Inflammatory macrophage (primary cell): ENCODE data around the gene LTO1.
A peak's percentile ranks its signal among the peaks of the same experiment; 100 is the strongest.
"Not testable (repeated sequence)": the region's sequence is repeated elsewhere in the genome, so short reads cannot be mapped to it uniquely, and the experiment has no call there.

Experiments
- DNase-seq, 2 donors: peaks; one replicate each; pipeline ENCODE4 v3.0.0-alpha.2; 2020 to 2022

Gene LTO1

DNA sequence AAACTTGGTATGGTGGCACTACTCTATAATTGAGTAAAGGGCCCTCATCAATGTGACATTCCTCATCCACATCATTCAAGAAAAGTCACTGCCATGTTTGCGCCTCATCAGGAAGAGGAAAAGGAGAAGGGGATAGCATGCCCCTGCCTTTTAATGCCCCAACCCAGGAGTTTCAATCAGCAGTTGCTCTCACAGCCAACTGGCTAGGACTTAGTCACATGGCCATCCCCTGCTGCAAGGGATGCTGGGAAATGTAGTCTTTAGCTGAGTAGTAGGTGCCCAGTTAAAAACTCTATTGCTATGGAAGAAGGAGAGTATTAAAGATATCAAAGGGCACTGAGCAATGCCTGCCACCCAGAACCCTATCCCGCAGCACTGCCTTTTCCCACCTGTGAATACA is 45.1 kb downstream of the LTO1 start:
- DNase-seq = peak in 1 of 2 donors; percentile 11

DNA sequence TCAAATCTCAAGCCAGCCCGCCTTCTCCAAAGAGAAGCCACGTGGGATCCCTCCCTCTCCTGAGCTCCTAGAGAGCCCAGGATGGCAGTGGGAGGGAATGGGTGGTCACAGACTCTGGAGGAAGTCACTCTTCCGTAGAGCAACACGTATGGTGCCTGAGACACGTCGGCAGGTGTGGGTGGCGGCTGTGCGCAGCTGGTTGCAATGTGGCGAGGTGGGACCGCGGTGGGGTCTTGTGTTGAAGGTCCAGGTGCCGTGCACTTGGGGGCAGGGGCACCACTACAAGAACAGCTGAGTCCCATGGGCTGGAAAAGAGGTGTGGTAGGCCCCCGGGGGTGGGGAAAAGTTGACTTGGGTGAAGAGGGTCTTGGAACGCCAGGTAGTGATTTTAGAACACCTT is 47.6 kb downstream of the LTO1 start:
- no peak for DNase-seq

DNA sequence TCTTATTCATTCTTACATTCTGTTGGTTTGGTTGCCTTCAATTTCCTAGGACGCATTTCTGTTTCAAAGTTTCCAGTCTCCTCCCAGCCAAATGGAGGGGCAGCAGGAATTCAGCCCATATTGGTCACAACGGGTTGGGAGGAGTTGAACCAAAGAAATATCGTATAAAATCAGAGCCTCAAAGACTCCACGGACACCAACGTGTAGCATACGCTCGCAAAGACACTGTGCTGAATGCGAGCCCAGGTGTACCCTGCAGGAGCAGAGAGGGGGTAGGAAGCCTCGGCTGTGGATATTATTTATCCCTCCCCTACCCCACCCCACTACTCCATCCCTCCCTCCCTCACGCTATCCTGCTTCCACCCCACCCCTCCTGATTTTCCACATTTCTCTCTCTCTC is 49.7 kb downstream of the LTO1 start:
- no peak for DNase-seq

DNA sequence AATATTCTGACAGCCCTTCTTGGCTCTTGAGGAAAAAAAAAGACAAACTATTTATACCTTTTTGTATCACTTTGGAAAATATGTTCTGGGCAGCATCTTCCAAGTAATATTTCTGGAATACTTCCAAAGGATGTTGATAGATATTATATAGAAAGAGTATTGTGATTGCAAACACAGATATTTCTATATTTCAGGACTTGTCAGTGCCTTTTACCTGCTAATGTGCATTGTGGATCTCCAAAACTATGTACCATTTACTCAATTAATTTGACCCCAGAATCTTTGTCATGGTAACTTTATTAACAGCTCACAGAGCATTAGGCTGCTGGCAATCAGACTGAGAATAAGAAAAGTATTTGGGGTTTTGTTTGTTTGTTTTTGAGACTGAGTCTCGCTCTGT is 50.9 kb downstream of the LTO1 start:
- DNase-seq = no peak

DNA sequence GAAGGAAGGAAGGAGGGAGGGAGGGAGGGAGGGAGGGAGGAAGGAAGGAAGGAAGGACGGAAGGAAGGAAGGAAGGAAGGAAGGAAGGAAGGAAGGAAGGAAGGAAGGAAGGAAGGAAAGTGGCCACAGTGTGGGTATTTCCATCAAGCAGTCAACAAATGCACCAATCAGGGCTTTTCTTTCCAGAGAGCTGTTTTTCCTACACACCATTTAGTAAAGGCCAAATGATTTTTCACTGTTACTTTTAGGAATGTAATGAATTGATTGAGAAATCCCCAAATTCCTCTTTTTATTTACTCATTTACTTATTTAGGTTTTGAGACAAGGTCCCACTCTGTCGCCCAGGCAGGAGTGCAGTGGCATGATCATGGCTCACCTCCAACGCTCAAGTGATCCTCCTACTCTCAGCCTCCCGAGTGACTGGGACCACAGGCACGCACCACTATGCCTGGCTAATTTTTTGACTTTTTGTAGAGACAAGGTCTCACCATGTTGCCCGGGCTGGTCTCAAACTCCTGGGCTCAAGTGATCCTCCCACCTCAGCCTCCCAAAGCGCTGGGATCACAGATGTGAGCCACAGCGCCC is 53.0 kb downstream of the LTO1 start:
- DNase-seq = not testable (repeated sequence)

DNA sequence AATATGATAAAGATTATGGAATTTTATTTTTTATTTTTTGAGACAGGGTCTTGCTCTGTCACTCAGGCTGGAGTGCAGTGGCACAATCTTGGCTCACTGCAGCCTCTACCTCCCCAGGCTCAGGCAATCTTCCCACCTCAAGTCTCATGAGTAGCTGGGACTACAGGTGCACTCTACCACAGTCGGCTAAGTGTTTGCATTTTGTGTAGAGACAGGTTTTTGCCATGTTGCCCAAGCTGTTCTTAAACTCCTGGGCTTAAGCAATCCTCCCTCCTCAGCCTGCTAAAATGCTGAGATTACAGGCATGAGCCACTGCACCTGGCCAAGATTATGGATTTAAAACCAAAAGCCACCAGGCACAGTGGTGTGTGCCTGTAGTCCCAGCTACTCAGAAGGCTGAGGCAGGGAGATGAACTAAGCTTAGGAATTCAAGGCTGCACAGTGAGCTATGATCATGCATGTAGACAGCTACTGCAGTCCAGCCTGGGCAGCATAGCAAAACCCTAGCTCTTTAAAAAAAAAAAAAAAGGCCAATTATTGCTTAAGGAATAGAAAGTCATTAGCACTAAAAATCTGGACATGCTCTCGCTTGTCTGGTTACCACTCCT is 54.4 kb downstream of the LTO1 start:
- no peak for DNase-seq

DNA sequence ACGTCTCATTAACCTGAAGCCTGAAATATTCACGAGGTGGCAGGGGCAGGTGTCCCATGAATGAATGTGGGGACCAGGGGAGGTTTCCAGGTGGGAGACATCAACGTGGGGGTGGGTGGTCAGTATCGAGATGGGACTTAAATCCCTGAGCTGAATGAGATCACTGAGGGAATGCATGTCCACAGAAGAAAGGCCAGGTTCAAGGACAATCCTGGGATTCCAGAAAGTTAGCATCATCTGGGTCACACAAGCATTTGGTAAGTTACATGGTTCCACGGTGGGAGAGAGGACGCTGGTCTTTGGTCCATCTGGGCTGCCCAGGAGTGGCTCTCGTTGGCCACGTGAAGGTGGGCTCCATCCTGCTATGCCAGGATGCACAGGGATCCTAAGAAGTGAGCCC is 56.9 kb downstream of the LTO1 start:
- no peak for DNase-seq

DNA sequence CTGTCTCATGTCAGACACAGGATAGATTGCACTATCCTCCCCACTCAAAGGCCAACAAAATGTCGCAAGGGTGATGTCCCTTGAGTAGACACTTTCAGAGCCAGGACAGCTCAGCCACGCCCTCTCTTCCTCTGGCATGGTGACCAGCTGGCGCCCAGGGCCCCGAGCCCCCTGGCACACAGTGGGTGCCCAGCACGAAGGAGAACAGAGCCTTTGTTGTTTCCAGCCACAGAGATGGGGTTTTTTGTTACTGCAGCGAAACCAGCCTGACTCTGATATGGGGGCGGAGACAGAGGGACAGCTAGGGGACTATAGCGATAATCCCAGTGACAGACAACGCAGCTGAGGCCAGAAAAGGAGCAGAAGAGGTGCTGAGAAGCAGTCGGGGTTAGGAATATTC is 57.5 kb downstream of the LTO1 start:
- DNase-seq = no peak

DNA sequence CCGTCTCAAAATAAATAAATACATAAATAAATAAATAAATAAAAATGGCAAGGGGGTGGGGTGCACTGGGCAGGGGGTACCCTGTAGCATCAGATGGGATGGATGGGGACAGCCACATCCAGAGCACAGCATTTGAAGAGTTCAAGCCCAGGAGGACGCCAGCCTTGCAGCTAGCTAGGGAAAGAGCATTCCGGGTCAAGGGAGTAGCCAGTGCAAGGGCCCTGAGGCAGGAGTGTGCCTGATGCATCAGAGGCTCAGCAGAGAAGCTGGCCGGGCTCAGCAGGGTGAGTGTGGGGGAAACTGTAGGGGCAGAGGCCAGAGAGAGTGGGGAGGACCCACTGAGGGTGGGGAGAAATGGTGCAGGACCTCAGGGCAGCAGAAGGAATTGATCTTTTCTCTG is 57.9 kb downstream of the LTO1 start:
- DNase-seq = no peak
